SW 1271 (cell line): ENCODE results near the gene TRRAP.
A peak's percentile ranks its signal among the peaks of the same experiment; 100 is the strongest.
"Not testable (repeated sequence)": the region's sequence is repeated elsewhere in the genome, so short reads cannot be mapped to it uniquely, and the experiment has no call there.

Source experiments
- DNase-seq, 2 experiments: peaks; one replicate each; lab custom pipeline; 2025; lab: John Stamatoyannopoulos, UW

Gene TRRAP

DNA sequence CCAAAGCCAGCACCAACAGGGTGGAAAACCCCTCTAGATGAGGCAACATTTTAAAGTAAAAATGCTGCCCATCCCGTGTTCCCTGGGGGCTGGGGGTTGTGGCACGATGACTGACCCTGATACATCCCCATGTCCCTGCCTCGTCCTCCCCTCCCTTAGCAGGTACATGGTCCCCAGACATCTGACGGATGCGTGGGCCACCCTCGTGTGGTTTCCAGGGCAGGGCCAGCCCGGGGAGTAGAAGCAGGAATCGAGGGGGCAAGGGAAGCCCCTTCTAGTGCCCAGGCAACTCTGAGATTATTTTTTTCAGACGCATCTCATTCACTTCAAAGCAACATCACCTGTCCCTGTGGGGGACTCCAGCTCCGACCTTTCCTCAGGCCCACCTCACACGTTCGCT, 12.0 kb upstream of the TRRAP start:
- no peak for DNase-seq

DNA sequence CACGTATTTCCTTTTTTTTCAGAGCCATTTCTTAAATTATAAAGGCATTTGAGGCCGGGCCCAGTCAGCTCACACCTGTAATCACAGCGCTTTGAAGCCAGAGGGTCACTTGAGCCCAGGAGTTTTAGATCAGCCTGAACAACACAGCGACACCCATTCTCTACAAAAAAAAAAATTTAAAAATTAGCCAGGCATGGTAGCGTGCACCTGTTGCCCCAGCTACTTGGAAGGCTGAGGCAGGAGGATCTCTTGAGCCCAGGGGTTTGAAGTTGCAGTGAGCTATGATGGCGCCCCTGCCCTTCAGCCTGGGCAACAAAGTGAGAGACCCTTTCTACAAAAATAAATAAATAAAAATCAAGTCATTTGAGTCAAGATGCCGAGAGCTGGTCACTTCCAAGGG, 11.6 kb upstream of the TRRAP start:
- DNase-seq = no peak

GRCh38 chr7:98868450-98868849, 9.9 kb upstream of the TRRAP start:
- no peak for DNase-seq

DNA sequence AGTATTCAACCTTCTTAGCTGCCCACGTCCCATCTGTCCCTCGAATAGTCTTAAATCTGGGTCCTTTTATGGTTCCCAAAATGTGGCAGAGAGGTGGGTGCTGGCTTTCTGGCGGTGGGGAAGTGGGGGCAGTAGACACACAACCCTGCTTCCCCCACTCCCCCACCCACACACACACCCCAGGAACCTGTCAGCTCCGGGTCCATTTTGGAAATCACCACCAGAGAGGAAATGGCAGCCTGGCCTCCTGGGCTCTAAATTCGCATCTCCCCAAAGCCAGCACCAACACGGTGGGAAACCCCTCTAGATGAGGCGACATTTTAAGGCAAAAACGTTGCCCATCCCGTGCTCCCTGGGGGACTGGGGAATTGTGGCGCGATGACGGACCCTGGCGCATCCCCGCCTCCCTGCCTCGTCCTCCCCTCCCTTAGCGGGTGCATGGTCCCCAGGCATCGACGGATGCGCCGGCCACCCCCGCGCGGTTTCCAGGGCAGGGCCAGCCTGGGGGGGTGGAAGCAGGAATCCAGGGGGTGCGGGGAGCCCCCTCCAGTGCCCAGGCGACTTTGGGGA, 9.2 kb upstream of the TRRAP start:
- no peak for DNase-seq

DNA sequence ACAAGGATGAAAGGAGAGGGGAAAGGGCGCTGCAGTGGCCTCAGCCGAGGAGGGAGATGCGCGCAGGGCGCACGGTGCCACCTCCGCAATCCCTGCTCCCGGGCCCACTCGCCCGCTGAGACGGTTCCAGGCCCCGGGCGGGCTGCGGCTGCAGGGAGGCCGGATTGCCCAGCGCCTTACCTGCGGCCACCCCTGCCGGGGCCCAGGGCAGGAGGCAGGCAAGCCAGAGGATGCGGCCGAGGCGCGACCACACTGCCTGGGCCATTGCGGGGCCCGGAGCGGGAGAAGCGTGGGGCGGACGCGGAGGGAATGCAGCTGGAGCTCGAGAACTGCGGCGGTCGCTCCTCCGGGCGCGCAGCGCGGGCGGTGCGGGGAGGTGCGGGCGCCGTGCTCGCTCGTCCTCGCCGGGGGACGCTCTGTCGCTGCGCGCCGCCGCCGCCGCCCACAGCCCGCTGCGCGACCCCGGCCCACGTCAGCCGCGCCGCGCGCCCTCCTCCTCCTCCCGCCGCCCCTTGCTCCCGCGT, 8.7 kb upstream of the TRRAP start, which contains the start of gene TMEM130:
TSS of gene TMEM130 (minus strand) at position 418 of the 524 bp plus-strand sequence. CDS start at position 265, 153 bp downstream.
- DNase-seq = no peak

DNA sequence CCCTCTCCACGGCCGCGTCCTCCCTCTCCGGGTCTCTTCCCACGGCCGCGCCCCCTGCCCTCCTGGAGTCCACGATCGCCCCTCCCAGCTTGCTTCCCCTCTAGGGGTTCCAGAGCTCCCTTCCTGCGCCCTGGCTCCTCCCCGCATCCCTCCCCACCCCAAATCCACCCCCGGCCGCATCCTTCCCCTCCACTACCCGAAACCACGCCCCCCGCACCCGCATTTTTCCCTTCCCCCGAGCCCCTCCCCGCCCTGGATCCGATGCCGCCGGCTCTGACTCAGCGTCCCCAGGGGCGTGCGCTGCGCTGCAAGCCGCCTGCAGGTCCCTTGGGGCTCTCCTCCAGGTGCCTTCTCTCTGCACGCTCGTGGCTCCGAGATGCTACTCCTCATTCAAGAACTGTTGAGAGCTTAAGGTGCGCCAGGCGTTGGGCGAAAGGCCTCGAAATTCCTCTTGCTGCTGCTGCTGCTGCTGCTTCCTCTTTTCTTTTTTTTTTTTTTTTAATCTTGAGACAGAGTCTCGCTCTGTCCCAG, 8.1 kb upstream of the TRRAP start:
- no peak for DNase-seq

DNA sequence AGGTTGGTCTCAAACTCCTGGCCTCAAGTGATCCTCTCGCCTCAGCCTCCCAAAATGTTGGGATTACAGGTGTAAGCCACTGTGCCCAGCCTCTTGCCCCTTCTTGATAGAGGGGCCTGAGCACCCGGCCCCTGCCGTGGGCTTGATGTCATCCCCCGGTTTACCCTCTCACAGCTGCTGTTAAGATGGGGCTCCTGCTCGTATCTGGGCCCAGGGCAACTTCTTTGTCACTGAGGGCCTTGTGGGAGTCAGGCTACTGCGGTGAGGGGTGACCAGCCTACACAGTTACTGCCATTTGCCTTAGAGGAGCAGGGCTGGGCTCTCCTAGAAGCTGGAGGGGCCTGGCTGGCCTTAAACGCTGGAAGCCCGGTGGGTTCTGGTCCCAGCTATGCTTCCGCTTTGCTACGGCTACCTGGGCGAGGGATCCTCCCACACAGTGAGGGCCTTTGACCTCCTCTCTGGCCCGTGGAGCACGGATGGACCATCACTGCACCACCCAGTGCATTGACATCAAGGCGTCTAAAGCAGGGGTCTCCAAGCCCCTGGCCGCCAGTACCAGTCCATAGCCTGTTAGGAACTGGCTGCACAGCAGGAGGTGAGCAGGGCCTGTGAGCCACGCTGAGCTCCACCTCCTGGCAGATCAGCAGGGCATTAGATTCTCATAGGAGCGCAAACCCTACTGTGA, 7.4 kb upstream of the TRRAP start:
- no peak for DNase-seq

DNA sequence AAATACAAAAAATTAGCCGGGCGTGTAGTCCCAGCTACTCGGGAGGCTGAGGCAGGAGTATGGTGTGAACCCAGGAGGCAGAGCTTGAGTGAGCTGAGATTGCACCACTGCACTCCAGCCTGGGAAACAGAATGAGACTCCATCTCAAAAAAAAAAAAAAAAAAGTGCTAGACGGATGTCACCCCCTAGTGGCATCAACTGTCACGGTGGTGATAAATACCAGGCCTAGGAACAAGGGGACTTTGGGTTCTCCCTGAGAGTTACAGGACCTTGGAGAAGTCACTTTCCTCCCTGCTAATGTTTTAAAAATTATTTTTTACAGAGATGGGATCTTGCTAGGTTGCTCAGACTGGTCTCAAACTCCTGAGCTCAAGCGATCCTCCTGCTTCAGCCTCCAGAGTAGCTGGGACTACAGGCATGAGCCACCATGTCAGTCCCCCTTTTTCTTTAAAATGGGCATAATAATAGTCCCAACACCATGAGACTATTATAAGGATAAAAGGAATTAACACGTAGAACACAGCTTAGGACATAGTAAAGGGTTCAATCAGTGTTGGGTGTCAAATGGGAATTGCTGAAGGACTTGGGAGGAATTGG, 5.9 kb upstream of the TRRAP start:
- peak in 1 of 2 experiments; percentile 30 for DNase-seq

DNA sequence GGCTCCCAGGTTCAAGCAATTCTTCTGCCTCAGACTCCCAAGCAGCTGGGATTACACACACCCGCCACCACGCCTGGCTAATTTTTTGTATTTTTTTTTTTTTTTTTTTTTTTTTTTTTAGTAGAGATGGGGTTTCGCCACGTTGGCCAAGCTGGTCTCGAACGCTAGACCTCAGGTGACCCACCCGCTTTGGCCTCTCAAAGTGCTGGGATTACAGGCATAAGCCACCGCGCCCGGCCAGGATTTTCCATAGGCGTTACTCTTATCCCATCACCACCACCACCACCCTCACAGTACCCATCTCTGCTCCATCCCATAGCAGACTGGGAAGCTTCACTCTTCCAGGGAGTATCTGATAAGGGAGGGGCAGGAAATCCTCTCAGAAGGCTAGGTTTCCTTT, 4.7 kb upstream of the TRRAP start:
- DNase-seq = not testable (repeated sequence)

DNA sequence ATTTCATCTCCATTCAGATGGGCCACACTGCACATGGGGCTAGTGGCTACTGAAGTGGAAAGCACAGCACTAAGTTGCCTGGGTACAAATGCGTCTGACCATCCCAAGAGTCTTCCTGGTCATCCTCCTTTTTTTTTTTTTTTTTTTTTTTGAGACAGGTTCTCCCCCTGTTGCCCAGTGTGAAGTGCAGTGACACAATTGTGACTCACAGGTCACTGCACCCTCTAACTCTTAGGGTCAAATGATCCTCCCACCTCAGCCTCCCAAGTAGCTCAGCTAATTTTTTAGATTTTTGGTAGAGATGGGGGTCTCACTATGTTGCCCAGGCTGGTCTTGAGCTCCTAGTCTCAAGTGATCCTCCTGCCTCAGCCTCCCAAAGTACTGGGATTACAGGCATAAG, 3.4 kb upstream of the TRRAP start:
- no peak for DNase-seq

- DNase-seq = no peak
Observed at GRCh38 chr7:98875501-98875900, 2.8 kb upstream of the TRRAP start.

DNA sequence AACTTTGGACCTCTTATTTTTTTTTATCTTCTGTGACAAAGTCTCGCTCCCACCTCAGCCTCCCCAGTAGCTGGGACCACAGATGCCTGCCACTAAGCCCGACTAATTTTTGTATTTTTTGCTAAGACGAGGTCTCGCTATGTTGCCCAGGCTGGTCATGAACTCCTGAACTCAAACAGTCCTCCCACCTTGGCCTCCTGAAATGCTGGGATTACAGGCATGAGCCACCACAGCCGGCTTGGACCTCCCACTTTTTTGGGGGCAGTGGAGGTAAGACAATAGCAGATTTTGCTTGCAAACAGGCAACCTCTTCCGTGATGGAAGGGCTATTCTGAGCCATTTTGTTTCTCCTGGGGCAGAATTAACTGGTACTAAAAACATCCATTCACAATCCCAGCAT, 1.2 kb upstream of the TRRAP start:
- no peak for DNase-seq

GRCh38 chr7:98877692-98878364, 504 bp upstream of the TRRAP start:
- DNase-seq = no peak

GRCh38 chr7:98879198-98879978, 1.1 kb downstream of the TRRAP start:
- peak in 1 of 2 experiments; percentile 19 for DNase-seq

GRCh38 chr7:98879979-98880315, 1.6 kb downstream of the TRRAP start:
- DNase-seq = no peak

DNA sequence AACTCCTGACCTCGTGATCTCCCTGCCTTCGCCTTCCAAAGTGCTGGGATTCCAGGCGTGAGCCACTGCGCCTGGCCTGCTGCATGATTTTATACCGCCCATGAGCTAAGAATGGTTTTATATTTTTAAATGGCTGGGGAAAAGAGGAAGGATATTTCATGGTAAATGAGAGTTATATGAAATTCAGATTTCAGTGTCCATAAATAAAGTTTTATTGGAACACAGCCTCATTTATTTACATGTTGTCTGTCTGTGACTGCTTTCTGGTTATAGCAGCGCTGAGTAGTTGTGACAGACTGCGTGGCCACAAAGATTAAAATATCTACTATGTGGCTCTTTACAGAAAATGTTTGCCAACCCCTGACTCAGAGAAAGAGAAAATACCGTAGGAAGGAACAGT, 2.2 kb downstream of the TRRAP start:
- no peak for DNase-seq

DNA sequence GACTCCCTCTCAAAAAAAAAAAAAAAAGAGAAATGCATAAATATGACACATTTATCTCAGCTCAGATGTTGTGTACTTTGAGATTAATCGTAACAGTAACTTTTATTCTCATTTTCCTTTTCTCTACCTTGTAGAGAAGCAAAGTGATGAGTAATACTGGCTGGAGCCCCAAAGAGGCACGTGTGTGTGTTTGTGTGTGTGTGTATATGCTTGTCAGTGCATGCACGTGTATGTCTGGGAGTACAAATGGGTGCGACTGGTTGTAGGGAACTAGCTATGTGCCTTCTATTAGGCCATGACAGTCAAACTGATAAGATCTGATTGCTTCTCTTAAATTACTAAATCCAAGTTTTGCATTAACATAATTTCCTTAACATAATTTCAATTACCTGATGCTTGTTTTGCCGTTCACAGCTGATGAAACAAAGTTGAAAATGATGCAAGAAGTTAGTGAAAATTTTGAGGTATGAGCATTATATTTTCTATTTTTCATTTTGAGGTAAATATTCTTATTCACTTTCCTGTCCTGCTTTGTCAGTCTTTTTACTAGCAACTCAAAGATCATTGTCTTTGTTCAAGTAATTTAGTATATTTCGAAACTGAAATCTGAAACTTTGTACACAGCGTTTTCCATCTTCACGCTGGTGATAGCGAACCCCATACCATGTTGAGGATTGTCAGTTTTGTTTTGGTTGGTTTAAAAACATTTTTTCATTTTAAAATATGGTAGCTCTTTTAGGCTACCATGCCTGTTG, 3.4 kb downstream of the TRRAP start:
- no peak for DNase-seq

DNA sequence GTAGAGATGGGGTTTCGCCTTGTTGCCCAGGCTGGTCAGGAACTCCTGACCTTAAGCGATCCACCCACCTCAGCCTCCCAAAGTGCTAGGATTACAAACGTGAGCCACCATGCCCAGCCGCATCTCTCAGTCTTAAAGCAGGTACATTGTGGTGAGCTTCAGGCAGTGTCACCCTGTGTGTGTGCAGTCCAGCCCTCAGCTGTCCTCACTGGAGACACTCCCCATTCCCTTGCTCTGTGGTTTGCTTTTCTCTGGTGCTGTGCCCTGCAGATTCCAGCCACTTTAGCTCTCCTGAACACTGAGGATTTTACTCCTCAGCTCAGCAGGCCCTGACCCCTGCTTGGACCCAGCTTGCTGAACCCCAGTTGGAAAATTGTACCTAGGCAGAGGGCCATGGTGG, 6.1 kb downstream of the TRRAP start:
- no peak for DNase-seq

DNA sequence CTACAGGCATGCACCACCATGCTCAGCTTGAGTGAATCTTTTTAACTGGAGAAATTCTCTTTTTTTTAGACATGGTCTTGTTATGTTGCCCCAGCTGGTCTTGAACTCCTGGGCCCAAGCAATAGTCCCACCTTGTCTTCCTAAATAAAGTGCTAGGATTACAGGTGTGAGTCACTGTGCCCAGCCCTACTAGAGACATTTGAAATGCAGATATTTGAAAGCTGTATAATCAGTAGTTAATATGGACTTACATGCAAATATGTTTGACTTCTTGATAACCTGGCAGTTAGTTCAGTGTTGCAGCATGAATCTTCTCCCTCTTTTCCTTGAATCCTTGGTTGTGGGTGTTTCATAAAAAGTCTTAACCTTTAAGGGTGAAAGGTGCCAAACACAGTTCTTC, 8.7 kb downstream of the TRRAP start:
- no peak for DNase-seq

GRCh38 chr7:98892609-98893008, 14.3 kb downstream of the TRRAP start:
- no peak for DNase-seq

DNA sequence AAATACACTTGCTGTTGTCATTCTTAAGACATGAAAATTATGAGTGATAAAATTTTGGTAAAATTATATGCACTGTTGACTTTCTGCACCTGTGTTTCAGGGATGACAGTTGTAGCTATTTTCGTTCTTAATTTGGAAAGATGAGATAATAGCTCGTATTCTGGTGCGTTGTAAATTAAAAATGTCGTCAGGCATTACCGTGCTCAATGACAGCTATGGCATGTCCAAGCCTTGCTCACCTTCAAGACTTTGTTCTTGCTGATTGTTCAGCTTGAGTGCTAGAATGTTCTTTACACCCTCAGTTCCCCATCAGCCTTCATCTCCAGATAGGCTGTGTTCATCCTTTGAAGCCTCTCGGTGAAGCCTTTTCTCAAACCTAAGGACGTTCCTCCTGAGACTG, 21.5 kb downstream of the TRRAP start:
- DNase-seq = no peak
